Kidney (tissue), 14 donors: ENCODE results near the gene SLC24A4. TPM values are rescaled to one million over a fixed set of nuclear protein-coding genes. Genes with fewer than 3 reads are reported as not detected.

Experiments
- DNase-seq, 5 donors: peaks; one replicate each; pipeline ENCODE4 v3.0.0-alpha.2; 2013 to 2020
- FAIRE-seq: peaks from 2 replicates; lab custom pipeline; 2012; peaks lifted over from hg19 to GRCh38; lab: Jason Lieb, UNC
- H3K27ac ChIP-seq, 2 donors: one replicate each; pipeline ENCODE4 v1.7.0; 2013; ENCODE audit warnings: low read depth in 2 of 2, low read length in 2 of 2, inconsistent platforms in 1 of 2
- H3K27me3 ChIP-seq: one replicate; pipeline ENCODE4 v1.7.1; 2013; ENCODE audit warnings: low read length, inconsistent platforms; ENCODE audit not compliant: control insufficient read depth, insufficient read depth
- H3K36me3 ChIP-seq, 3 donors: one replicate each; pipeline versions ENCODE4 v1.7.0 to v1.7.1; 2013; ENCODE audit warnings: low read length in 3 of 3, control low read depth in 1 of 3, inconsistent platforms in 1 of 3; ENCODE audit not compliant: insufficient read depth in 3 of 3, control insufficient read depth in 2 of 3
- H3K4me1 ChIP-seq, 3 donors: one replicate each; pipeline versions ENCODE4 v1.7.0 to v1.7.1; 2013; ENCODE audit warnings: low read length in 3 of 3, inconsistent platforms in 1 of 3, low read depth in 1 of 3; ENCODE audit not compliant: control insufficient read depth in 2 of 3, insufficient read depth in 2 of 3
- H3K4me3 ChIP-seq, 3 donors: one replicate each; pipeline versions ENCODE4 v1.7.0 to v1.8.1; 2013; ENCODE audit warnings: low read length in 3 of 3, control low read depth in 1 of 3, inconsistent platforms in 1 of 3
- H3K9ac ChIP-seq, 3 donors: one replicate each; pipeline versions ENCODE4 v1.7.0 to v1.7.1; 2013; ENCODE audit warnings: low read length in 3 of 3, control low read depth in 1 of 3, inconsistent platforms in 1 of 3
- H3K9me3 ChIP-seq, 3 donors: one replicate each; pipeline versions ENCODE4 v1.7.0 to v1.7.1; 2013; ENCODE audit warnings: low read length in 3 of 3, control low read depth in 1 of 3, inconsistent platforms in 1 of 3; ENCODE audit not compliant: control insufficient read depth in 2 of 3, insufficient read depth in 1 of 3
- CTCF ChIP-seq: IDR thresholded peaks from 3 replicates; pipeline ENCODE4 v1.5.1; 2012; ENCODE audit warnings: mild to moderate bottlenecking, moderate library complexity, borderline replicate concordance; ENCODE audit not compliant: insufficient read depth; ENCODE audit errors: extremely low read depth
- intact Hi-C: fragments of 100-400 bp; cut with DNase I; formaldehyde crosslinking; loops from one replicate; pipeline ENCODE4 v1.11.1; 2022
- polyA plus RNA-seq: library from polyadenylated mRNA; stranded (reverse); fragments of 350-450 nt; fragmentation: Illumina TruSeq; extraction: RNeasy Lipid Tissue Mini Kit (QIAGEN cat#74804); gene quantifications from one replicate; pipeline ENCODE4 v1.2.3, GENCODE V29; 2014; ENCODE audit warnings: low read depth, low replicate concordance; ENCODE audit not compliant: insufficient read depth
- total RNA-seq: library from RNA; stranded (reverse); fragmentation: NEBNext Ultra II Directional; extraction: Animal tissue kit (Norgen Biotek cat#: 25700); gene quantifications from one replicate; pipeline ENCODE4 v1.2.1, GENCODE V29; 2021
- donor health status: control.
- donor health status: control.
- donor health status: control.
- donor health status: control.
- donor health status: control.
- donor health status: DM: yes; HTN: yes; CAD: no.
- donor health status: Normal renal cell carcinoma (clear cell type).

Gene SLC24A4
- total and polyA plus RNA-seq, 2 donors from 2014 or later, result 0.32 to 0.85 TPM

GRCh38 chr14:92387578-92387977 is 64.6 kb downstream of the SLC24A4 start:
- H3K27ac ChIP-seq, result no peak overlapping the region
- FAIRE-seq, result no peak
- DNase-seq, result no peak
- no peaks in the 10 kb centered on the region for H3K27me3 ChIP-seq
- H3K4me3 ChIP-seq, result no peak overlapping the region
- no peak overlapping the region for H3K9ac ChIP-seq
- H3K36me3 ChIP-seq, result no peaks in the 10 kb centered on the region
- intact Hi-C loops, result no loop called here
- no peak for TF ChIP-seq CTCF
- H3K9me3 ChIP-seq, result no peaks in the 10 kb centered on the region
- no peaks in the 10 kb centered on the region for H3K4me1 ChIP-seq

- FAIRE-seq (no peak), DNase-seq (no peak)
- no peak overlapping the region for H3K4me3 ChIP-seq
Measured at GRCh38 chr14:92389598-92390158, 66.7 kb downstream of the SLC24A4 start.

GRCh38 chr14:92391726-92392125 is 68.8 kb downstream of the SLC24A4 start:
- no peak overlapping the region for H3K4me3 ChIP-seq
- intact Hi-C loops, result no loop called here
- H3K27me3 ChIP-seq, result no peaks in the 10 kb centered on the region
- no peak for DNase-seq
- no peak for FAIRE-seq
- H3K9me3 ChIP-seq, result no peaks in the 10 kb centered on the region
- H3K36me3 ChIP-seq, result no peaks in the 10 kb centered on the region
- no peak overlapping the region for H3K27ac ChIP-seq
- TF ChIP-seq CTCF, result no peak
- H3K4me1 ChIP-seq, result no peaks in the 10 kb centered on the region
- H3K9ac ChIP-seq, result no peak overlapping the region

More at GRCh38 chr14:92389598-92390158, 66.7 kb downstream of the SLC24A4 start:
- intact Hi-C loops, result no loop called here
- Histone ChIP-seq H3K9ac (no peak overlapping the region), H3K4me1 (no peaks in the 10 kb centered on the region), H3K27ac (no peak overlapping the region), H3K27me3 (no peaks in the 10 kb centered on the region), H3K9me3 (no peaks in the 10 kb centered on the region), H3K36me3 (no peaks in the 10 kb centered on the region)
- no peak for TF ChIP-seq CTCF

- Histone ChIP-seq H3K27ac (no peak overlapping the region), H3K27me3 (no peaks in the 10 kb centered on the region), H3K9ac (no peak overlapping the region), H3K9me3 (no peaks in the 10 kb centered on the region), H3K36me3 (no peaks in the 10 kb centered on the region), H3K4me1 (no peaks in the 10 kb centered on the region), H3K4me3 (no peak overlapping the region)
- no peak for TF ChIP-seq CTCF
- FAIRE-seq (no peak), DNase-seq (no peak)
- intact Hi-C loops, result no loop called here
Measured at GRCh38 chr14:92392711-92393110, 69.7 kb downstream of the SLC24A4 start.
